NCI-H2196 (cell line): ENCODE measurements around the gene ZNF154.
"Not testable (repeated sequence)": the region's sequence is repeated elsewhere in the genome, so short reads cannot be mapped to it uniquely, and the experiment has no call there.

Source experiments
- DNase-seq: peaks from one replicate; lab custom pipeline; 2025; ENCODE audit not compliant: unreplicated experiment; lab: John Stamatoyannopoulos, UW

The ZNF154 gene

DNA sequence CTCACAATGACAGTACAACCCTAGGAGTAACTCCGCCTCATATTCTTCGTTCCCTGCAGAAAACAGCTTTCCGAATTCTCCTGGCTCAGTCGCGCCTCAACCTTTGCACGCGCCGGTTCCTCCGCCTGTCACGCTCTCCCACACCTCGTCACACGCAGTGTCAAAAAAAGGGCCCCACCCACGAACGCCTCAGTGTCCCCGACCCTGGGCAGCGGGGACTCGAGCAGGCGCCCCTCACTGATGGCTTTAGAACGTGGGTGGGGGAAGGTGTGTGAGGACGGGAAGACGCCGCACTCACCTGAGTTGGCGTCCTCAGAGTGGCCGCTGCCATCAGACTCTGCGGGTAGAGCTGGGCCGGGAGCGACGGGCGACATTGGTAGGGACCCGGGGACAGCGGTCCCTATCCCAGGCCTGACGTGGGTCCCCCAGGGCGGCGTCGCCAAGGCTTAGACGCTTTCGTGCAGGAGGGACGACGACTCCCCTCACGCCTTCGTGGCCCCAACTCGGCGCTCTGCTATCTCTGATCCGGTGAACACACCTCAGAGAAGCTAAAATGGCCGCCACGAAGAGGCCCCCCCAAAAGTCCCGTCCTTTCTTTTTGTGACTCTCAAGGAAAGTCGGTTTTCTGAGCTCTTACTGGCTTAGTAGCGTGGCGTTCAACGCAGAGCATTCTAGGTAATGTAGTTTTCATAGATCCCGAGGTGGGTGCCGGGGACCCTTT, at the start of gene ZNF154:
Gene ZNF154, minus strand, starts transcription at position 564 of the 721 bp plus-strand sequence. Its CDS starts 233 bp downstream, at position 331.
- no peak for DNase-seq

DNA sequence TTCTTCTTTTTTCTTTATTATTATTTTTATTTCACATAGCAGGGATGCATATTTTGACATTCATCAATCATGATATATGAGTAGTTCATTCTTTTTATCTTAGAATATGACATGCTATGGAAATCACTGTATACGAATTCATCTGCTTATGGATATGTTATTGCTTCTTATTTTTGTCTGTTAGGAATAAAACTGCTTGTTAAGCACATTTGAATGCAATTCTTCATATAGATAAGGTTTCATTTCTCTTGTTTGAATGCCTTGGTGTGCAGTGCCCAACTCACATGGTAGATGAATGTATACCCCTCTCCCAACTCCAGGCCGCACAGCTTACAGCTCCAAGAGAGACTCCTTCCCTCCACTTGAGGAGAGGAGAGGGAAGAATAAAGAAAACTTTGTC, 48.9 kb upstream of the ZNF154 start:
- no peak for DNase-seq

DNA sequence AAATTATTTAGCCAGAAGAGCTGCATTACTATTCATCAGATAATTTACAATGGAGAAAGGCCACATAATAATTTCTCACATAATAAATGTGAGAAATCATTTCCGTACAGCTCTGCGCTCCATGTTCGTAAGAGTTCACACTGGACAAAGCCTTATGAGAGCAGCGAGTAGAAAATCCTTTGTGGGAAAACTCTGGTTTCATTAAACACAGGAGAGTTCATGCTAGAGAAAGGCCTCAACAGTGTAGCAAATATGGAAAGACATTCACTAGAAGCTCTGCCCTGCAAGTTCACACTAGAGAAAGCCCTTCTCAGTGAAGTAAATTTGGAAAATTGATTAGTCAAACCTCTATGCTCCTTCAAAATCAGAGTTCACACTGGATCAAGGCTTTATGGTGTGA, 46.0 kb upstream of the ZNF154 start:
- DNase-seq: no peak

DNA sequence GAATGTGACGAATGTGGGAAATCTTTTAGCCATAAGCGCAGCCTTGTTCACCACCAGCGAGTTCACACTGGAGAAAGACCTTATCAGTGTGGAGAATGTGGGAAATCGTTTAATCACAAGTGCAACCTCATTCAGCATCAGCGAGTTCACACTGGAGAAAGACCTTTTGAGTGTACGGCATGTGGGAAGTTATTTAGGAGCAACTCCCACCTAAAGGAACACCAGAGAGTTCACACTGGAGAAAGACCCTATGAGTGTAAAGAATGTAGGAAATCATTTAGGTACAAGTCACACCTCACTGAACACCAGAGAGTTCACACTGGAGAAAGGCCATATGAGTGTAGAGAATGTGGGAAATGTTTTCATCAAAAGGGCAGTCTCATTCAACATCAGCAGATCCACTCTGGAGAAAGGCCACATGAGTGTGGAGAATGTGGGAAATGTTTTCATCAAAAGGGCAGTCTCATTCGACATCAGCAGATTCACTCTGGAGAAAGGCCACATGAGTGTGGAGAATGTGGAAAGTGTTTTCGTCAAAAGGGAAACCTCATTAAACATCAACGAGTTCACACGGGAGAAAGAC, 45.2 kb upstream of the ZNF154 start:
- DNase-seq: no peak

DNA sequence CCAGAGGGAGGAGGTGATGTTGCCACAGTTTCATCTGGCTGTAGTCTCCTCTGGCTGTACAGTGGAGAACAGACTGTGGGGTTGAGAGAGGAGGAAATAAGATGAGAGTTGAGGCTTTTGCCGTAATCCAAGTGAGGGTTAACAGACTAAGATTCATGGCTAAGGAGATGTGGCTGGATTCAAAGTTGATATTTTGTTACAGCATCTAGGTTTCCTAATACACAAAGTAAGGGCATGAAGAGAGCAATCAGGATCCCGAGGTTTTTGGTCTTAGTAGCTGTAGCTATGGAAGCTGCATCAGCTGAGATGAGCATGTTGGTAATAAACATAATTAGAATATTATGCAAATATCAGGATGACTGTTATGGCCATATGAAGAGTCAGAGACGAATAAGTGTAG, 39.0 kb upstream of the ZNF154 start:
- no peak for DNase-seq

DNA sequence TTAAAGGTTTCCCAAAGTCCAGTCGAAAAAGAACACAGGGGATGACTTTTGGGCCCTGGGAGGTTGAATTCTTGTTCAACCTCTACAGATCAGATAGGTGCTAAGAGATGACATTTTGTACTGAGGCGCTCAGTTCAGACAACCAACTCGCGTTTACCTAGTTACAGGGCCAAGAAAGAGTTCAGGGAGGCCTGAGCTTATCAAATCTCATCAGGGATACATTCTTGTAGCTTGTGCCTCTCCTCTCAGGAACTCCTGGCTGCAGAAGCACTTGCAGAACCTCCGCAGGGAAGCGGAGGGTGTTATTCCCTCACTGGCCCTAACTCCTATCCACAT, 38.4 kb upstream of the ZNF154 start:
- DNase-seq: no peak

DNA sequence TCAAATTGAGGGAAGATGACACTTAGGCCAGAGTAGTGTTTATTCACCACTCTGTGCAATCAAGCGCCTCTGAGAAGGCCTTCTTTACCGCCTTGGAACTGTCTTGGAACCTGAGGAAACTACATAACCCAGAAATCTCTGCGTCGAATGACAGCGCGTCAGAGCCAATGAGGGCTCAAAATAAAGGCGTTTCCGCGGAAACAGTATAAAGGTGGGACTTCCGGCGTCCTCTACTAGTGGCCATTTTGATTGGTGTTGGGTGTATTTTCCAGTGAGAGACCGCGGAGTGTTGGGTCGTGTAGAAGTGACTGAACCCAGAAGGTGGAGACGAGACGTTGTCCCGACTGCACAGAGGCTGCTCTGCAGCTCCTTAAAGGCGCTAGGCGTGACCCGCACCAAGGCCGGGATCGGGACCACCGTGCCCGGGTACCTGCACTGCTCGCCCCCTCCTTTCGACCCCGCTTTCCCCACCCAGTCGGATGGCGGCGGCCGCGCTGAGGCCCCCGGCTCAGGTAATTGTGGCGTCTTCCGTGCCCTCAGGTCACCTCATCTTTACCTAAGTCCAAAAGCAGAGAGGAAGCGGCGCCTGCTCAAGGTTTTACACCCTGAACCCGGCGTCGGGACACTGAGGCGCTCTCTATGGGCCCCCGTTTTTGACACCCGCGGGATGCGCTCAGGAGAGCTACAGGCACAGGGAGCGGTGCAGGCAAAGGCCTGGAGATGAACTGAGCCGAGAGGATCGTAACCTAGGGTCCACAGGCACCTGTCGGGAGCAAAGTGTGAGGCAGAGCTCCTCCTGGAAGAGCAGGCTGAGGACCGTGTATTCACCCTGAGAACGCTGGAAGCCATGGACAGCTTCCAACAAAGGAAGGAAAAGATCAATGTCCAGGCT, 37.8 kb upstream of the ZNF154 start, which contains the start of gene ZNF776:
Gene ZNF776, plus strand, starts transcription at position 236 of the 892 bp plus-strand sequence. Its CDS starts 244 bp downstream, at position 480.
- DNase-seq: peak; percentile 89

DNA sequence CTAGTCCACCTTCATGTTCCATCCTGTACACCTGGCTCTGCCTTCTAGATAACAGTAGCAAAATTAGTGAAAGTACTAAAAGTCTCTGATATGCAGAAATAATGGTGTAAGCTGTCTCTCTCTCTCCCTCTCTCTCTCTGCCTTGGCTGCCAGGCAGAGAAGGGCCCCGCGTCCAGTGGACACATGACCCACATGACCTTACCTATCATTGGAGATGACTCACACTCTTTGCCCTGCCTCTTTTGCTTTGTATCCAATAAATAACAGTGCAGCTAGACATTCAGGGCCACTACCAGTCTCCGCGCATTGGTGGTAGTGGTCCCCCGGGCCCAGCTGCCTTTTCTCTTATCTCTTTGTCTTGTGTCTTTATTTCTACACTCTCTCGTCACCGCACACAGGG, 29.8 kb upstream of the ZNF154 start:
- not testable (repeated sequence) for DNase-seq

DNA sequence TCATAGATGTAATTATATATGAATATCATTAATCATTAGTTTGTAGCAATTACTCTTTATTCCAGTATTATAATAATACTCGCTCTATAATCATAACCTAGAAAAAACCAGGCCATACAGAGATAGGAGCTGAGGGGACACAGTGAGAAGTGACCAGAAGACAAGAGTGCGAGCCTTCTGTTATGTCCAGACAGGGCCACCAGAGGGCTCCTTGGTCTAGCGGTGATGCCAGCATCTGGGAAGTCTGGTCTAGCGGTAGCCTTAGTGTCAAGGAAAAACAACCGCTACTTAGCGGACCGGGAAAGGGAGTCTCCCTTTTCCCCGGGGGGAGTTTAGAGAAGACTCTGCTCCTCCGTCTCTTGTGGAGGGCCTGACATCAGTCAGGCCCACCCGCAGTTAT, 29.3 kb upstream of the ZNF154 start:
- not testable (repeated sequence) for DNase-seq

DNA sequence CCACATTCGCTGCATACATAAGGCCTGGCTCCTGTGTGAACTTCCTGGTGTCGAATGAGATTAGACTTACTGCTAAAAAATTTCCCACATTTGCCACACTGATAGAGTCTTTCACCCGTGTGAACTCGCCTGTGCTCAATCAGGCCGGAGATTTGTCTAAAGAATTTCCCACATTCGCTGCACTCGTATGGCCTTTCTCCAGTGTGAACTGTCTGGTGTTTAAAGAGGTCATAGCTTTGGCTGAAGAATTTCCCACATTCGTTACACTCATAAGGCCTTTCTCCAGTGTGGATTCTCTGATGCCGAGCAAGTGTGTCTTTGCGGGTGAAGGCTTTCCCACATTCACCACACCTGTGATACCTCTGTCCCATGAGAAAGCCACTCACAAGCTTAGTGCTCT, 11.9 kb upstream of the ZNF154 start:
- no peak for DNase-seq

DNA sequence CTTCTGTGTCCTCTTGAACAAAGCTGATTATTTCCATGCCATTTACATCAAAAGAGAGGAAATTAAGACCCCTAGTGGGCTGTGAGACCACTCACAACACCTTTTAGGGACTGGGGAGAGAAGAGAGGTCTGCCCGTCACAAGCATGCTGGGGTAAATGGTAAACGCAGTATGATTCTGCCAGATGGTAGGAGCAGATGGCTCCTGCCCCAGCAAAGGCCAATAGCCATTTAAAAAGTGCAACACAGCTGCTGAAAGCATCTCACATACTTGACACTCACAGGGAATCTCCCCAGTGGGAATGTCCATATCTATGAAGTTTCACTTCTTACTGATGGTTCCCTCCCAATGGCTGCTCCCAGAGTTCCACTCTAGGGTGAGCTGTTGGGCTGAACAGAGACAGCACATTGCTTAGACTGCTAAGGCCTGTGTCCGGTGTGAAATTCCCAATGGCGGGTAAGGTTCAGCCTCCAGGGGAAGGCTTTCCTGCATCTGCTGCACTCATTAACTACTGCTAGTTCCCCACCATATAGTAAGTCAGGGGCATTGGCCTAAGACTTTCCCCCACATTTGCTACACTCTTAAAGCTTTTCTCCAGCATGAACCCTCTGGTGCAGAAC, 11.0 kb upstream of the ZNF154 start:
- no peak for DNase-seq

DNA sequence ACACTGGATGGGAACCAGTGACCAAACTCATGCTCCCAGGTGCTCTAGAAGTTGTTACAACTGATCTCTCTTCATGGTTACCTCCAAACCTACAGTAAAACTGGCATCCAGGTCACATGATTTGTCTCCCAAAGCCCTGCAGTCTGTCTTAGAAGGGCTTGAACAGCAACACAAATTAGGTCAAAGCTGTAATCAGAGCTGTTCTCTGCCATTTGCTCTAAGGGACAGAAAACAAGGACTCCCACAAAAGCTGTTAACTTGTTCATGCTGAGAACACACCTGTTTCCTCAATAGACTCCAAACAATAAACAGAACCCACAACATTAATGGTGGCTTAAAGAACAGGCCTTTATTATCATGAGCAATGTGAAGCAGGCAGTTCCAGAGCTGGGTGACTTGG, 10.4 kb upstream of the ZNF154 start:
- no peak for DNase-seq

DNA sequence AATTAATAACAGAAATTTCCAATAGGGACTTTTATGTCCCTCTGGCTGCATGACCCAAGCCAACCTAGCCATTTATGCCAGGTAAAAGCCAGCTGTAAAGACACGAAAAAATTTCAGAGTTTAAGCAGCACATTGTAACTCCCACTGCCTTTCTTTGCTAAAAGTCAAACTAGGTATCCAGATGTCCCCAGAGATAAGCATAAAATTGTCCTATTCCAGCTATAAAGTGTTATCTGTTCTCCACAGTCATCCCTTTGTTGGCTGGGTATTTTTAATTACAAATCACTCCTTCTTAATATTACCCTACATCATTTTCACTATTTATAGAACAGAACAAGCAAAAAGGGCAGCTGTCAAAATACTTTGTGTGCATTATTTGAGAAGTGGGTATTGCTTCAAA, 3.2 kb upstream of the ZNF154 start:
- no peak for DNase-seq

DNA sequence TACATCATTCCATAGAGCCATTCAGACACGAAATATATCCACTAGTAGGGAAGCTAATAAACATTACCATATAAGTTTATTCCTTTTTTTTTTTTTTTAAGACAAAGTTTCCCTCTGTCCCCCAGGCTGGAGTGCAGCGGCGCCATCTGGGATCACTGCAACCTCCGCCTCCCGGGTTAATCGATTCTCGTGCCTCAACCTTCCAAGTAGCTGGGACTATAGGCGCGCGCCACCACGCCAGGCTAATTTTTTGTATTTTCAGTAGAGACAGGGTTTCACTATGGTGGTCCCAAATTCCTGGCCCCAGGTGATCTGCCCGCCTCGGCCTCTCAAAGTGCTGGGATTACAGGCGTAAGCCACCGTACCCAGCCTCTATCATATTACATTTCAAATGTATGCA, 612 bp upstream of the ZNF154 start:
- DNase-seq: no peak

DNA sequence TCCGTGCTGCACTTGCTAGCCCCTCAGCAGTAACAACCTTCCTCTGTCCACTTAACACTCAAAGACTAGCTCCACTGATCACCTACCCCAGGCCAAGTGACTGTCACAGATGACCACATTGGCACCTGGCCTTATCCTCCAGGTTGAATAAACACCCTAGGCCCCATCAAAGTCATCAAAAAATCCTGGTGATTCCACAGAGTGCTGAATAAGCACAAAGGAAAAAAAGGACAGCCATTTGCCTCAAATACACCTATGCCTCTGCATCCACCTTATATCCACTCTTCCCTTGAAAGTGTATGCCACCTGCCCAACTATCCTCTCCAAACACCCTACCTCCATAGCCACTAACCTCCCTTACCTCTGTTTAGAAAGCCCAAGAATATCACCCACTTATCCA, 2.7 kb downstream of the ZNF154 start:
- DNase-seq: no peak

DNA sequence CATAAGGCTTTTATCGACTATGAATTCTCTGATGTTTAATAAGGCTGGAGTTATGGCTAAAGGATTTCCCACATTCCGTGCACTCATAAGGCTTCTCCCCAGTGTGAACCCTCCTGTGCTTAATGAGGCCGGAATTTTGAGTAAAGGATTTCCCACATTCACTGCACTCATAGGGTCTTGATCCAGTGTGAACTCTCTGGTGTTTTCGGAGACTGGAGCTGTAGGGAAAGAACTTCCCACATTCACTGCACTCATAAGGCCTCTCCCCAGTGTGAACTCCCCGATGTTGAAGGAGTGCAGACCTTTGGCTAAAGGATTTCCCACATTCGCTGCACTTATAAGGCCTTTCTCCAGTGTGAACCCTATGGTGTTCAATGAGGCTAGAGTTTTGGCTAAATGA, 7.4 kb downstream of the ZNF154 start:
- no peak for DNase-seq

DNA sequence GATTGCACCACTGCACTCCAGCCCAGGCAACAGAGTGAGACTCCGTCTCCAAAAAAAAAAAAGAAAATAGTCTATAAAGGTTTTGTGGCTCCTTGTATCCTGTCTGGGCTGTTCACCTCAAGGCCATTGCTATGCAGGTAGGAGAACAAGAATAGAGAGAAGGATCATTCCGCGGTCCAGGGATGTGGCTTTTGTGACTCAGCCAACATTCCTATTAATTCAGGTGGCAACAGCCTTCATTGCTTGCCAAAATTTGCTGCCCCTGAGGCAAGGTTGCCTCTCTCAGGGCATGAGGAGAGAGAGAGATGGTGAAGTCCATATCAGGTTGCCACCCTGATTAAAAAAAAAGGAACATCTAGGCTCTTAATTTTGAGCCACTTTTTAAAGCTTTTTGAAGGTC, 19.3 kb downstream of the ZNF154 start:
- no peak for DNase-seq

DNA sequence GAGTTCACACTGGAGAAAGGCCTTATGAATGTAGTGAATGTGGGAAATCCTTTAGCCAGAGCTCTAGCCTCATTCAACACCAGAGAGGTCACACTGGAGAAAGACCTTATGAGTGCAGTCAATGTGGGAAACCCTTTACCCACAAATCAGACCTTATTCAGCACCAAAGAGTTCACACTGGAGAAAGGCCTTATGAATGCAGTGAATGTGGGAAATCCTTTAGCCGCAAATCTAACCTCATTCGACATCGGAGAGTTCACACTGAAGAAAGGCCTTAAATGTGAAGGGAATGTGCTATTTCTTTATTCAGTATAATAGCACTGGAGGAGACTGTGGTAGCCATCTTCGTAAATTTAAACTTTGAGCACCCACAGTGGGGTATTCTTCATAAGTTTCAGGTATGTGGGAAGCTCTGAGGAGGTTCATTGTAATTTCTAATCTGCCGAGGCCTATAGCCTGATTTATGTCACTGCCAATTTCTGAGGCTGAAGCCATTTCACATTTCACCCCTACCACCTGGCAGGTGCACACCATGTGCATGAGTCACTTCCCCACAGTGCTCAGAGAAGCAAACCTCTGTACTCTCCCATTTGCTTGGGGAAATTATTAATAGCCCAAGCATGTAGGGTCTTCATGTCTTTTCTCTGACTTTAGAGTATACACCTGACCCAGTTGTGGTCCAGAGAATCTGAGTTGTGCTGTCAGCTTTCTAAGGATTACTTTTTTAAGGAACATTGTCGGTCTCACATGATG, 20.8 kb downstream of the ZNF154 start:
- DNase-seq: no peak

DNA sequence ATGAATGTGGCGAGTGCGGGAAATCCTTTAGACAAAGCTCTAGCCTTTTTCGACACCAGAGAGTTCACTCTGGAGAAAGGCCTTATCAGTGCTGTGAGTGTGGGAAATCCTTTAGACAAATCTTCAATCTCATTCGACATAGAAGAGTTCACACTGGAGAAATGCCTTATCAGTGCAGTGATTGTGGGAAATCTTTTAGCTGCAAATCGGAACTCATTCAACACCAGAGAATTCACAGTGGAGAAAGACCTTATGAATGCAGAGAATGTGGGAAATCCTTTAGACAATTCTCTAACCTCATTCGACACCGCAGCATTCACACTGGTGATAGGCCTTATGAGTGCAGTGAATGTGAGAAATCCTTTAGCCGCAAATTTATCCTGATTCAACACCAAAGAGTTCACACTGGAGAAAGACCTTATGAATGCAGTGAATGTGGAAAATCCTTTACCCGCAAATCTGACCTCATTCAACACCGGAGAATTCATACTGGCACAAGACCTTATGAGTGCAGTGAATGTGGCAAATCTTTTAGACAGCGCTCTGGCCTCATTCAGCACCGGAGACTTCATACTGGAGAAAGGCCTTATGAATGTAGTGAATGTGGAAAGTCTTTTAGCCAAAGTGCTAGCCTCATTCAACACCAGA, 21.5 kb downstream of the ZNF154 start:
- no peak for DNase-seq

DNA sequence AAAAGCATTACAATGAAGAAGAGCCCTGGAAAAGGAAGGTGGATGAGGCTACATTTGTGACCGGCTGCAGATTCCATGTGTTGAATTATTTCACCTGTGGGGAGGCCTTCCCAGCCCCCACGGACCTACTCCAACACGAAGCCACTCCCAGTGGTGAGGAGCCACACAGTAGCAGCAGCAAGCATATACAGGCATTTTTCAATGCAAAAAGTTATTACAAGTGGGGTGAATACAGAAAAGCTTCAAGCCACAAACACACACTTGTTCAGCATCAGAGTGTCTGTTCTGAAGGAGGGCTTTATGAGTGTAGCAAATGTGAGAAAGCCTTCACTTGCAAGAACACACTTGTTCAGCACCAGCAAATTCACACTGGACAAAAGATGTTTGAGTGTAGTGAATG, 22.3 kb downstream of the ZNF154 start:
- DNase-seq: no peak
